Stimulated activated CD4-positive, alpha-beta T cell treated with anti-CD3 and anti-CD28 coated beads, Interleukin-2, amount 100 ng/mL, for 24 hours (primary cell): Measurements from ENCODE around the gene ARGFX.
"Not testable (repeated sequence)": the region's sequence is repeated elsewhere in the genome, so short reads cannot be mapped to it uniquely, and the experiment has no call there.

Experiments used
- DNase-seq, 2 donors: peaks; one replicate each; pipeline ENCODE4 v3.0.0-alpha.2; 2020

The ARGFX gene

DNA sequence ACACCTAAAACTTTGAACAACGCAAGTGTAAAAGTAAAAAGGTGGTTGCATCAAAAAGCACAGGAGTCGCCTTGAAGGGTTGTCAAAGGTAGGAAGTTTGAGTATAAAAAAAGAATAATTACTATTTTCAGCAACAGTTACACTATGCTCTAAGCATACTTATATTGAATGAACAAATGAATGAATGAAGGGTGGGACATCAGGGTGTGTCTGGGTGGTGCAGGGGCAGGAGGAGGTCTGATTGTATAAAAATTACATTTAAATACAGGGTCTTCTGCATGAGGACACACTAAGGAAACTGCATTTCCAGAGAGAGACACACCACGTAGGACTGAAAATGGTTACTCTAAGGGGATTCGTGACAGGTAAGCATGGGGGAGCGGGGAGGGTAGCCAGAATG, at the start of gene ARGFX:
Gene ARGFX (plus strand): TSS at position 301 of the 400 bp plus-strand sequence. CDS start 2,765 bp downstream, outside the sequence.
- no peak for DNase-seq

DNA sequence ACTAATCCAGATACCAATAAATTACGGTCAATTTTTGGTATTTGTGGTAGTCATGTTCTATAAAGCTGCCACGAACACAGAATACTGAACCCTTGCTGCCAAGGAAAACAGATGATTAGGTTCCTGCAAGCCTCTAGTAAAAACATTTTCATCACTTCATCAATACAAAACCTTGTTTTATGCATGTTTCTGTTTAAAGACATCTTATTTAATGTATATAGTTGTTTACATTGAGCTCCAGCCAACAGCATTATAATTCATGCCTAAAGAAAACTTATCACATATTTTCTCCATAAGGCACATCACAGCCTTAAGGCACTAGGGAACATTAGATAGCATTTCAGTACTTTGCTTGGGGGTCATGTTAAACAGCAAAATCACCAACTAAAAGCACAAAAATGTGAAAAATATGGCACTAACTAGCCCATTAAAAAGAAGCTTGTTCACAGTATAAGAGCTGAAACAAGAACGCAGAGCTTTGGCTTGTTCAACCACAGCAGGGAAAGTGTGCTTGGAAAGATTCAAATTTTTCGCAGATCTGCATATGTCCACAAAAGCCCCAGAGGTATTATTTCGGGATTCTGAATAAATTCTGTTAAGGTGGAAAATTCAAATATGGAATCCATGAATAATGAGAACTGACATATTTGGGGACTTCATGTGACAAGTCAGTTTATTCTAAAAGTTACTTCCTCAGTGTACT, 49.6 kb upstream of the ARGFX start:
- DNase-seq, result no peak

DNA sequence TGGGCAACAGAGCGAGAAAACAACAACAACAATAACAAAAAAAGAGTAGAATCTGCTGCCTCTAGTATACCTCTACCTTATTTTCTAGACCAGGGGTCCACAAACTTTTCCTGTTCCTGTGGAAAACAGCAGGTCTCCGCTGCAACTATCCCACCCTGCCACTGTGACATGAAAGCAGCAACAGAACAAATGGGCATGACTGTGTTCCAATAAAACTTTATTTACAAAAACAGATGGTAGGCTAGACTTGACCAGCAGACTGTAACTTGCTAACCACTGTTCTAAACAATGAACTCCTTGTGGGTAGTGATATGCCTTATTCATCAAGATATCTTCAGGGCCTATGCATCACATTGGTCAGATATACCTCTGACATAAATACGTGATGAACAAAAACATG, 47.2 kb upstream of the ARGFX start:
- DNase-seq, result no peak

DNA sequence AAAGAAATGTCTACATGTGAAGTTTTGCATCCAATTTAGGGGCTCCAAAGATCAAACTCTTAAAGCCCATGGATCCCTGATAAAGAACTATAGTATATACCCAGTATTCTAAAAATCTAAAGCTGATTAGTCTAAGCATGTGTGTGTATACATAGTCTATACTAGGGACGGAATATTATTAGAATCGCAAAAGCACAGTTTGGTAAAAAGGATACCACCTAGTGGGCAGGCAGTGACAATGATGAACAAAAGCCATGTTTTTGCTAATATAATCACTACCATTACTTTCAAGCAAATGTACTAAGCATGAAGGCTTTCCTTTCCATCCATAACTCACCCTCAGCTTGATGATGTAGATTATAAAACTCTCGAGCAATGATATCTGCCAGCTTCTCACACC, 38.4 kb upstream of the ARGFX start:
- no peak for DNase-seq

DNA sequence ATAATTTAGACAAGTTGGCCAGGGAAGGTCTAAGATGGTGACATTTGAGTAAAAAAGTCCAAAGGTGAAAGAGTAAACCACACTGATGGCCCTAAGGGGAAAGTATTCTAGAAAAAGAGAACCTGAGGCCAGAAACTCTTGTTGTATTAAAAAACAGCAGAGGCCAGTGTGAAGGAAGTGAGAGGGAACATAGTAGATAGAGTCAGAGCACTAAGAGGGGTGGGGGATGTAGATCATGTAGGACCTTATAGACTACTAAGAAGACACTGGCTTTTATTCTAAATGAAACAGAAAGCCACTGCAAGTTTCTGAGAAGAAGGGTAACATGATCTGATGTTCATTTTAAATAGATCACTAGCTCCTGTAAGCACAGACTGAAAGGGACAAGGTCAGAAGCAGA, 36.5 kb upstream of the ARGFX start:
- DNase-seq, result no peak

DNA sequence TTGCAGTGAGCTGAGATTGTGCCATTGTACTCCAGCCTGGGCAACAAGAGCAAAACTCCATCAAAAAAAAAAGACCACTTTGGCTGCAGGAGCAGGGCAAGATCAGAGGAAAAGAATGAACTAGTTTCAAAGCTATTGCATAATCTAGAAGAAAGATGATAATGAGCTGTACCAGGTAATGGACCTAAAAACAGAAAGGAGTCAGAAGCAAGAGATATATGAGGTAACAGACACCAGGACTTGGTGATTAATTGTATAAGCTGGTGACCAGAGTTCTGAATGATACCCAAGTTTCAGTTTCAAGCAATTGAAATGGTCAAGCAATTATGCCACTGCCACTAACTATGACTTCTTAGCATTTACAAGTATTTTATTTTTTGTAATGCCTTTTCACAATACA, 24.8 kb upstream of the ARGFX start:
- no peak for DNase-seq

DNA sequence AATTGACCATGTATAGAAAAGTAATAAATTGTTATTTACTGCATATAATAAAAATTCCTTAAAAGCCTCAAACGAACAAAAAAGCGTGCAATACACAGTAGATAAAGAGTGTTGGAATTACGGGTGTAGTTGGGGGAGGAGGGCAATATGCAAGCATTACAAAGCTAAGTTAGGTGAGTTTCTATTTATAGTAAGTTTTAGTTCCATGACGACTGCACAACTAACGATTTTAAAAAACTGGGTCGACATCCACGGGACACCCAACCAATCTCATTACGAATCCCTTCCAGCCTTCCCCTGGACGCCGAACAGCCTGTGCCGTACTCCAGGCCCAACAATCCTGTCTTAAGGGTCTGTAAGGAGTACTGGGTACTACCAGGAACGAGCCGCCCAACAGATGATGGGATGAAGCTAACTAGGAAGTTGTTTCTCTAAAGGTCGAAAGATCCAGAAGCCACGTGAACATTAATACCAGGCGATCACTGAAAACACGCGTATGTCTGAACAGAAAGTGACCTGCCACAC, 22.6 kb upstream of the ARGFX start:
- DNase-seq, result peak in 1 of 2 donors; percentile 19

DNA sequence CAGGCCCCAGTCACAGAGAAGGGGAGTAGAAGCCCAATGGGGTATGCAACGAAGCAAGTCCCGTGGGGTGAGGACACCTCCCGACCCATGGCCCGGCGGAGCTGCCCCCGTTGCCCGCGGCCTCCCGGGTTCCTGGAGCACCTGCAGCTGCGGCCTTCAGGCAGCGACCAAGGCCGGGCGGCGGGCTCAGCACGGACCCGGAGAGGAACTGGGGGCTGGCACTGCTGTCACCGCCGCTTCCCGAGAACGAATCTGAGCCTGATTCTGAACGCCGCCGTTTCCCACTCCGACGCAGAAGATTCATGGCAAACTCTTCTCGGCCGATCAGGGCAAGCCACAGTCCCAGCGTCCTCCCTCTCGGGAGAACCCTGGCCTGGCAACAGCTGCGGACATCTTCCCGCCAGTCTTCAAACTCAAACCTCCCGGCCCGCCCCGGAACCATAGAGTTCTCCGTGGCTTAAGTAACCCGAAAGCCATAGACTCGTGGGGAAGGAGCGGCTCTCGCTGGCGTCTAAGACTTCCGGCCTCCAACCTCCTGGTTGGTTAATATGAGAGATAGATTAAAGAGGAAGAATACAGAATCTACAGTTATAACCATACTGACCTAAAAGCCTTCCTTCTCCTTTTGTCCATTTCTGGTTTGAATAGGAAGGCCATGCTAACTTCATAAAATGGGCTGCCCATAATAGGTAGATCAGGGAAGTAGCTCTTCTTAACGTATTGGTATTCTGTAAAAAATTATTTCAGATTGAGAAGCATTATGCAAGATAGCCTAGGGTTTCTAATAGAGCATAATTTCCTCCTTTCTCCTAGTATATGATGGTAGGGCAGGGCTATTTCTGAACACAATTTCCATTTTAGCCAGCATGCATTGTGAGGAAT, 21.9 kb upstream of the ARGFX start, which contains the start of gene POLQ:
Gene POLQ (minus strand): TSS at position 415 of the 882 bp plus-strand sequence. CDS start 111 bp downstream, at position 304.
- DNase-seq, result peak; percentile 86 to 89

DNA sequence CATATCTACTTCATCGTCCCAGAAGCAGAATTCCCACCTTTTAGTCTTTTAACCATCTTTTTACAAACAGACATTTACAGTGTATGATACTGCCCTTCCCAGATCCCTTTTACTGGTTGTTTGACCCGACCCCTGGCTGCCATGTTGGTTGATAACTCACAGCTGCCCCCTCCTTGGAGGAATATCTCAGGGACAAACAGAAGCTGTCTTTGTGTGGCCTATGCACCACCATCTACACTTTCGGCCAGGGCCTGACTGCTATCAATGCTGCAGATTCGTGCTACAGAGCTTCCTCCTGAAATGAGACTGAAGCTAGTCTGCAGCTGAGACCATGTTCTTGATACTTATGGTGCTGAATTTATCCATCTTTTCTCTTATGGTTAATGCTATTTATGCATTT, 15.4 kb upstream of the ARGFX start:
- DNase-seq, result no peak

DNA sequence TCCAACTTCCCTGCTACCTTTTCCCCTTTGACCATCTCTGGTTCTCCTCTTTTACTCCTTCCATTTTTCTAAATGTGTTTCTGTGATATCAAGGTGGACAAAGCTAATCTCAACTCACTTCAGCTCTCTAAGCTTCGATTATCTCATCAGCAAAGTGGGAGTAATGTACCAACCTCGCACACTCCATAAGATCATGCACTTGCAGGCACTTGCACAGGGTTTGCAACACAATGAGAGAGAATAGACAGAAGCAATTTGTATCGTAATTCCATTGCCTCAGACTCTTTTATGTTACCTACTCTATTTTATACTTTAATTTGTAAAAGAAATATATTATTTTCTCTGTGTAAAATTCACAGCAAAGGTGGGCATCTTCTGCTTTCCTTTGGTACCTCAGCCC, 15.0 kb upstream of the ARGFX start:
- no peak for DNase-seq

DNA sequence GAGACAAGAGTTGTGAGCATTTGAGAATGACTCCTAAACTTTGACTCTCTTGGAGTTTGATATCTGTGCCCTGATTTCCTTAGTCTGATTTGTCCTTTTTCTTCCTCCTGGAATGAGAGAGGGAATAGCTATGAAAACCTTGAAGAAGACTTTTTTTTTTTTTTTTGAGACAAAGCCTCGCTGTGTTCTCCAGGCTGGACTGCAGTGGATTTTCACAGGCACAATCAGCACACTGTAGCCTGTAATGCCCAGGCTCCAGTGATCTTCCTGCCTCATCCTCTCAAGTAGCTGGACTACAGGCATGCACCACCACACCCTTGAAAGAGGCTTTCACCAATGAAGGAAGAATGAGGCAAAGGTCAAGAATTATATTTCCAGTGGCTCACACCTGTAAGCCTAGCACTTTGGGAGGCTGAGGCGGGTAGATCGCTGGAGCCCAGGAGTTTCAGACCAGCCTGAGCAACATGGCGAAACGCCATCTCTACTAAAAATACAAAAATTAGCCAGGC, 10.3 kb upstream of the ARGFX start:
- DNase-seq, result no peak

DNA sequence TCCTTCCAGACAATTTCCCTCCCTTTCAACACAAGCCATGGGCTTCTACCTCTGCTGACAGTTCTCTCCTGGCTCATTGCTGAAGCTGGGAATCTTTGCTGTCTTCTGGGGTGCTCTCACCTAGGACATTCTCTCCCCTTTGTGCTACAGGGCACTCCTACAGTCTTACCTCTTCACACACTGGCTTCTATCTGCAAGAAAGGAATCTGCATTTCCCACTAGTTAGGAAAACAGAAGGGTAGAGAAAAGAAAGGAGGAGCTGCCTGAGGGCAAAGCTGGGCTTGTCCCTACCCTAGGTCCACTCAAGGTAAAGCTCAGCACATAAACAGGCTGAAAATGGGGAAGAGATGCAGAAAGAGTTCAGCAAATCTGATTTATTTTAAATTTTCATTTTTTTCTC, 5.6 kb upstream of the ARGFX start:
- DNase-seq, result no peak

DNA sequence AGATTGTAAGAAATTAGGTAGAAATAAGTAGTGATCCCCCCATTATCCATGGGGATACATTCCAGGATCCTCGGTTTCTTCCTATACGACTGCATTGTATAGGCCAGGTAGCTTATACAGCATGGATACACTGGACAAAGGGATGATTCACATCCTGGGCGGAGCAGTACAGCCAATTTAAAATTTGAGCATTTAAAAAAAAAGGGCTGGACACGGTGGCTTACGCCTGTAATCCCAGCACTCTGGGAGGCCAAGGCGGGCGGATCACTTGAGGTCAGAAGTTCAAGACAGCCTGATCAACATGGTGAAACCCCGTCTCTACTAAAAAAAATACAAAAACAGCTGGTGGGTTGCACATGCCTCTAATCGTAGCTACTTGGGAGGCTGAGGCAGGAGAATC, 976 bp upstream of the ARGFX start:
- no peak for DNase-seq

DNA sequence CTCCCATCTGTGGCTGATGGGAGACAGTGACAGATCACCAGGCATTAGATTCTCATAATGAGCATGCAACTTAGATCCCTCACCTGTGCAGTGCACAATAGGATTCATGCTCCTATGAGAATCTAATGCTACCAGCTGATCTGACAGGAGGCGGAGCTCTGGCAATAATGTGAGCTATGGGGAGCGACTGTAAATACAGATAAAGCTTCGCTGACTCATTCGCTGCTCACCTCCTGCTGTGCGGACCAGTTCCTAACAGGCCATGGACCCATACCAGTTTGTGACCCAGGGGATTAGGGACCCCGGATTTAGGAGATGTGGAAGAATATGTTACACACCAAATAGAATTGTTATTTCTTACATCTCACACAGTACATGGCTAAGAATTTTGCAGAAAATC, 6.7 kb downstream of the ARGFX start:
- DNase-seq, result no peak

DNA sequence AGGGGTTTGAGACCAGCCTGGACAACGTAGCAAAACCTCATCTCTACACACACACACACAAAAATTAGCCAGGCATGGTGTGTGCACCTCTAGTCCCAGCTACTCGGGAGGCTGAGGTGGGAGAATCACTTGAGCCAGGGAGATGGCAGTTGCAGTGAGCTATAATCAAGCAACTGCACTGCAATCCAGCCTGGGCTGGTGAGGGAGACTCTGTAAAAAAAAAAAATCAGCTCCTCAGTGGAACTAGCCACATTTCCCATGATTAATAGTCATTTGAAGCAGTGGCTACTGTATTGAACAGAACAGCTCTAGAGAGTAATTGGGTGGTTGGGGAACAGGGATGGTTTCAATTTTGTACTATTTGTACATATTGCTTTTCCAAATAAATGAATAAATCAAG, 13.9 kb downstream of the ARGFX start:
- DNase-seq, result no peak

DNA sequence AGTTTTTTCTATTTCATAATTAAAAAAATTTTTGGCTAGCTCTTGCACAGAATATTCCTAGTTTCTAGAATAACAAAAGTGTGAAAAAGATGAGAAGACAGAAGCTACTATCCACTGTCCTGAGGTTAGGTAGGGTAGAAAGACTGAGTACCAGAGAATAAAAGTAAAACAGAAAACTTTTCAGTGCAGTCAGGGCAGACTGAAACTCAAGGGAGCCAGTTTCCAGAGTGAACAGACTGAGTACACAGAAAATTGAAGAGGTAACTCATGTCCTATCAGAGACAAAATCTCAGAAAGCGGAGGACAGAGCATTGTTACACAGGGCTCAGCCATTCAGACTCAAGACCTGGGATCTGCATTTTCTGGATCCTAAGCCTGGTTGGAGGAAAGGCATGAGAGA, 16.7 kb downstream of the ARGFX start:
- no peak for DNase-seq

DNA sequence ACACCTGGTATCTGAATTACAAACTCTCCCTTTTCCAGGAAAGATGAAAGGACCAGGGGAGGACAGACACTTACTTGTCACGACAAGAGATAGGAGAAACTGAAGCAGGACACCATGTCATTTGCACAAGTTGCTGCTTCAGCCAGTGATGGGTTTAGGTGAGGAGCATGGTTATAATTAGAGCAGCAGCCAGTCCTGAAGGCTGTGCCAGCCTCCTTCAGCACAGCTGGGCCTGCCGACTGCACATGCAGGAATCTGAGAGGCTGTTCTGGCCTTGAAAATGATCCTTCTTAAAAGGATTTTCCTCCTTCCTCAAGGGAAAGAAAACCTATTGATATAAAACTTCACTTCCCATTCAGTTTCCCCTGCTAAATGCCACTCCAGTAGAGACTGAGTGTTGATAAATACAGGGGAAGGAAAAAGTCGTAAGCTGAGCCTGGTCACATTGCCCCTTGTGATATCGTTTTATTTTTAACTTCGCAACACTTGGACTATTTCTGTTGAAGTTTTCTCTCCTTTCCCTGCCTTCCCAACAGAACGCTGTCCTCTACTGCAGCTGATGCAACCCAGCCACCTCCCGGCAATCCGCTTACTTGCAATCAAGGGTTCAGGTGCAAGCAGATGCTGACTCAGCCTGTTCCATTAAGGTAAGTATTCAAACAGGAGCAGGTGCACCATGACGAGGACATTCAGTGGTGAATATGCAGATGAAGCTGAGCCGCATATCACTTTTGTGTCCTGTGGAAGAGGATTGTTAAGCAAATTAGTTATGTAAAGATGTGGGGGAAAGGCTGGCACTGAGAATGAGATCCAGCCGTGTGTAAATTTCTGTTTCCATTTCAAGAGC, 25.3 kb downstream of the ARGFX start, which contains the start of gene FBXO40:
Gene FBXO40 (plus strand): TSS at position 524 of the 847 bp plus-strand sequence. CDS start 27,197 bp downstream, outside the sequence.
- no peak for DNase-seq

DNA sequence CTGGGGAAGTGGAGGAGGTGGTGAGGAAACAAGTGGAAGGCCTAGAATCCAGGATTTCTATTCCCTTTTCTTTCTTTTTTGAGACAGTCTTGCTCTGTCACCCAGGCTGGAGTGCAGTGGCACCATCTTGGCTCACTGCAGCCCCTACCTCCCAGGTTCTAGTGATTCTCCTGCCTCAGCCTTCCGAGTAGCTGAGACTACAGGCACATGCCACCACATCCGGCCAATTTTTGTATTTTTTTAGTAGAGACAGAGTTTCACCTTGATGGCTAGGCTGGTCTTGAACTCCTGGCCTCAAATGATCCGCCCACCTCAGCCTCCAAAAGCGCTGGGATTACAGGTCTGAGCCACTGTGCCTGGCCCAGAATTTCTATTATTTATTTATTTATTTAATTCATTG, 26.1 kb downstream of the ARGFX start:
- DNase-seq, result not testable (repeated sequence)

DNA sequence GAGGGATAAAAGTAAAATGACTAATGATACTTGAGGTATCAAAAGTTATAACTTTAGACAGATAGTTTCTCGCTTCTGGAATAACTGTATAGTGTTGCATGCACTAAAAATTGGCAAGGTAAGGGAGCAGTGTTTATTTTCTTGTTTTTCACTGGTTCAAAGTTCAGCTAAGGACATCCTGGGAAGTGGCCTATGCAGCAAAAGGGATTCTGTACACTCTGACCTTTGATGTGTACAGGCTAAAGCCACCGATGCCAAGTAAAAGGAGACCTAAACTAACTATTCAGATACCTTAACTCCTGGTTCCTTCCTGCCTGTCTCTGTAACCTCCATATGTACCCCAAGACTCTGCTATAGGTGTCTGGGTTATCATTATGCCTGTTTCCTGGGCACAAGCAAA, 27.1 kb downstream of the ARGFX start:
- DNase-seq, result no peak

DNA sequence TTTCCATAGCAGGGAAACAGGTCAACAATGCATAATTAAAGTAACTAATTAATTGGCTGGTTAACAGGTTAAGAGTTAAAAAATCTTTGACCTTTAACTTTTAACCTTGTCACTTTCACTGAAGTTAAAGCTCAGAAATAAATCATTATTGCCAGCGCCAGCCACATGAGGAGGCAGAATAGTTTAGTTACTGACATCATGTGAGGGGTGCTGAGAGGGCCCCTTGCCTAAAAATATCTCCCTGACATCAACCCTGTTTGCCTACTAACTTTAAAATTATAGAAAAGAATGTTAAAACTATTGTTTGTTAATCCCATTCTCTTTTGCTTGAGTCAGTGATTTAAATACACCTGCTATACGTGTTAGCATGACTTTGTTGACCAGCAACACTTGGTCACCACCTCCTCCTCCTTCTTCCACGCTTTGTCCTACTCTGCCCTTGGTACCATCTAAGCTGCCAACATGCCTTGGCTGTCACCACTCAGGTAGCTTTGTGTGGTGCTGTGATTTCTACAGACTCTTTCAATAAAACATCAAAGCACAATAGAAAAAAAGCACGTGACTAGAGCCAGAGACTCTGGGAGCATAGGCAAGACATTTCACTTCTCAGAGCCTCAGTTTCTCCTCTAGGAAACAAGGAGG, 28.1 kb downstream of the ARGFX start:
- DNase-seq, result no peak

DNA sequence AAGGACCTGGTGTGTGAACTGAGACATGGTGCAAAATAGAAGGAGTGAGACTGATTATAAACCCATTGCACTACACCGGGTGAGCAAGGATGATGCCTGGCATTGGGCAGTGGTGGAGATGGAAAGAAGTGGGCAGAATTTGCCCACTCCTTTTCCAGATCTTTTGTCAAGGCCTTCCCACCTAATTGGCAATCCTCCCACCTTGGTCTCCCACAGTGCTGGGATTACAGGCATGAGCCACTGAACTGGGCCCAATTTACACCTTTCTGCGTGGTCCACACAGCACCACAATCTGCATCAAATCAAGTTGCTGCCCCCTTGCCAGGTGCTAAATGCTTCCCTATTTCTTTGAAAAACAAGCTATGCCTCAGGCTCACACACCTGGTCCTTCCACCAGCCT, 30.8 kb downstream of the ARGFX start:
- no peak for DNase-seq

DNA sequence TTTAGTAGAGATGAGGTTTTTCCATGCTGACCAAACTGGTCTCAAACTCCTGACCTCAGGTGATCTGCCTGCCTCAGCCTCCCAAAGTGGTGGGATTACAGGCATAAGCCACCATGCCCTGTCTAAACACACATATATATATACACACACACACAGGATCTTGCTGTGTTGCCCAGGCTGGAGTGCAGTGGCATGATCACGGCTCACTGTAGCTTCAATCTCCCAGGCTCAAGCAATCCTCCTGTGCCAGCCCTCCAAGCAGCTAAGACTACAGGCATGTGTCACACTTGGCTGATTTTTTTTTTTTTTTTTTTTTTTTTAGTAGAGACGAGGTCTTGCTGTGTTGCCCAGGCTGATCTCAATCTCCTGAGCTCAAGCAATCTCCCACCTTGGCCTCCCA, 32.2 kb downstream of the ARGFX start:
- DNase-seq, result not testable (repeated sequence)
